Lung (tissue), 12 donors: ENCODE results near the gene INPP4B. TPM values are rescaled to one million over a fixed set of nuclear protein-coding genes. Genes with fewer than 3 reads are reported as not detected.

Experiments
- ATAC-seq: fragments of 200-7000 bp; cut with Tn5 transposase; one replicate; pipeline ENCODE4 v1.9.1; 2020; ENCODE audit warnings: moderate number of reproducible peaks; ENCODE audit not compliant: insufficient read depth, low FRiP score
- DNase-seq, 3 donors: peaks; one replicate each; pipeline ENCODE4 v3.0.0-alpha.2; 2013 to 2017
- H3K27ac ChIP-seq, 2 donors: one replicate each; pipeline ENCODE4 v1.5.1; 2013; ENCODE audit warnings: mild to moderate bottlenecking in 2 of 2, moderate library complexity in 2 of 2, control low read depth in 1 of 2, inconsistent platforms in 1 of 2, low read depth in 1 of 2, low read length in 1 of 2
- H3K27me3 ChIP-seq, 3 donors: one replicate each; pipeline ENCODE4 v1.5.1; 2013; ENCODE audit warnings: low read length in 2 of 3; ENCODE audit not compliant: control insufficient read depth in 3 of 3, insufficient read depth in 3 of 3
- H3K36me3 ChIP-seq, 4 donors: one replicate each; pipeline ENCODE4 v1.5.1; 2013; ENCODE audit warnings: low read length in 4 of 4, mild to moderate bottlenecking in 1 of 4, moderate library complexity in 1 of 4; ENCODE audit not compliant: control insufficient read depth in 4 of 4, insufficient read depth in 4 of 4
- H3K4me1 ChIP-seq, 5 donors: one replicate each; pipeline ENCODE4 v1.5.1; 2013; ENCODE audit warnings: low read length in 5 of 5, mild to moderate bottlenecking in 2 of 5, moderate library complexity in 1 of 5; ENCODE audit not compliant: control insufficient read depth in 5 of 5, insufficient read depth in 5 of 5
- H3K4me3 ChIP-seq: one replicate; pipeline ENCODE4 v1.5.1; 2013; ENCODE audit warnings: mild to moderate bottlenecking, control low read depth, moderate library complexity
- H3K9ac ChIP-seq, 2 donors: one replicate each; pipeline ENCODE4 v1.5.1; 2013; ENCODE audit warnings: low read length in 2 of 2, control low read depth in 1 of 2; ENCODE audit not compliant: insufficient read depth in 1 of 2
- H3K9me3 ChIP-seq, 4 donors: one replicate each; pipeline ENCODE4 v1.5.1; 2013; ENCODE audit warnings: low read length in 3 of 4, mild to moderate bottlenecking in 1 of 4, moderate library complexity in 1 of 4; ENCODE audit not compliant: control insufficient read depth in 4 of 4, insufficient read depth in 3 of 4
- WGBS, 2 donors: extraction: QIAGEN DNeasy Blood & Tissue Kit; methylation state at CpG; one replicate each; pipeline ENCODE4 v1.1.7; 2013; 5-methylcytosine and 5-hydroxymethylcytosine counted together
- polyA plus RNA-seq, 2 donors: library from polyadenylated mRNA; stranded (reverse); fragments of 200-250 nt; gene quantifications; one replicate each; pipeline ENCODE4 v1.2.1, GENCODE V29; 2013
- total RNA-seq, 2 donors: library from RNA; depleted of rRNA in 1 of 2; stranded (reverse); fragments of >200 nt in 1 of 2; gene quantifications; one replicate each; pipeline ENCODE4 v1.2.1, GENCODE V29; 2014 to 2021
- TF ChIP-seq, protein P1 (sequence below): IDR thresholded peaks from 2 replicates; pipeline ENCODE4 v1.5.1; 2012; ENCODE audit warnings: mild to moderate bottlenecking; ENCODE audit errors: control extremely low read depth, extremely low read depth
- donor health status: control.
- donor health status: control.
- donor health status: Bipolar disorder and iron deficiency.
- donor health status: healthy.
- donor health status: DM: yes; HTN: yes; CAD: no.

The INPP4B gene
- total and polyA plus RNA-seq, 4 donors = 2.4 to 32.6 (median 5.6) TPM

DNA sequence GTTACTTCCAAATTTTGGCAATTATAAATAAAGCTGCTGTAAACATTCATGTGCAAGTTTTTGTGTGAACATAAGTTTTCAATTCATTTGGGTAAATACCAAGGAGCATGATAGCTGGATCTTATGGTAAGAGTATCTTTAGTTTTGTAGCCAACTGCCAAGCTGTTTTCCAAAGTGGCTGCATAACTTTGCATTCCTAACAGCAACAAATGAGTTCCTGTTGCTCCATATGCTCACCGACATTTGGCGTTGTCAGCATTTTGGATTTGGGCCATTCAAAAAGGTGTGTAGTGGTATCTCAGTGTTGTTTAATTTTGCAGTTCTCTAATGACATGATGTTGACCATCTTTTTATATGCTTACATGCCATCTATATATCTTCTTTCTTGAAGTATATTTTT, 208.5 kb downstream of the INPP4B start:
- Histone ChIP-seq H3K4me1 (no peaks in the 10 kb centered on the region), H3K27me3 (no peaks in the 10 kb centered on the region), H3K9ac (no peak overlapping the region), H3K9me3 (no peaks in the 10 kb centered on the region), H3K4me3 (no peak overlapping the region), H3K27ac (no peak overlapping the region), H3K36me3 (no peaks in the 10 kb centered on the region)
- TF ChIP-seq, protein P1, sequence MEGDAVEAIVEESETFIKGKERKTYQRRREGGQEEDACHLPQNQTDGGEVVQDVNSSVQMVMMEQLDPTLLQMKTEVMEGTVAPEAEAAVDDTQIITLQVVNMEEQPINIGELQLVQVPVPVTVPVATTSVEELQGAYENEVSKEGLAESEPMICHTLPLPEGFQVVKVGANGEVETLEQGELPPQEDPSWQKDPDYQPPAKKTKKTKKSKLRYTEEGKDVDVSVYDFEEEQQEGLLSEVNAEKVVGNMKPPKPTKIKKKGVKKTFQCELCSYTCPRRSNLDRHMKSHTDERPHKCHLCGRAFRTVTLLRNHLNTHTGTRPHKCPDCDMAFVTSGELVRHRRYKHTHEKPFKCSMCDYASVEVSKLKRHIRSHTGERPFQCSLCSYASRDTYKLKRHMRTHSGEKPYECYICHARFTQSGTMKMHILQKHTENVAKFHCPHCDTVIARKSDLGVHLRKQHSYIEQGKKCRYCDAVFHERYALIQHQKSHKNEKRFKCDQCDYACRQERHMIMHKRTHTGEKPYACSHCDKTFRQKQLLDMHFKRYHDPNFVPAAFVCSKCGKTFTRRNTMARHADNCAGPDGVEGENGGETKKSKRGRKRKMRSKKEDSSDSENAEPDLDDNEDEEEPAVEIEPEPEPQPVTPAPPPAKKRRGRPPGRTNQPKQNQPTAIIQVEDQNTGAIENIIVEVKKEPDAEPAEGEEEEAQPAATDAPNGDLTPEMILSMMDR = no peak
- no peak for DNase-seq
- WGBS, 2 donors = 78 to 89% methylated on average over 2 of the region's 2 CpGs
- no peak for ATAC-seq

DNA sequence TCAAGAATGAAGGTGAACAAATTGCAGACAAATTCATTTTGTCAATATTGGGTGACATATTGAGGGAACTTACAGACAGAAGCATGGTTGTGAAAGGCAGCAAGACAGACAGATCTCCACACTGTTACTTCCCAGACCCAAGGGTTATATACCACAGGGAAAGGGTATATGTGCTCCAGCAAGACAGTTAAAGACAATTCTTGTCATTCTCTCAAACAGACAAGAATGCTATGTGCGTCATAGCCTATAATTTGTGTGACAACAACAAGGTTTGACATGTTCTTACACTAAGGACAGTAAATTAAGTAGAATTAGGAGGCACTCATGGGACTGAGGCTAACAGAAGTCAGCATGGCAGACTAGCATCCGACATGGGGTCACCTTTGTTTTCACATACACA, 214.3 kb downstream of the INPP4B start:
- no peaks in the 10 kb centered on the region for H3K4me1 ChIP-seq
- H3K27ac ChIP-seq = no peak overlapping the region
- no peak for ATAC-seq
- WGBS, 2 donors = 88 to 92% methylated on average over 2 of the region's 2 CpGs
- no peak overlapping the region for H3K9ac ChIP-seq
- H3K9me3 ChIP-seq = no peaks in the 10 kb centered on the region
- DNase-seq = no peak
- no peak overlapping the region for H3K4me3 ChIP-seq
- no peaks in the 10 kb centered on the region for H3K27me3 ChIP-seq
- TF ChIP-seq, protein P1 = no peak
- no peaks in the 10 kb centered on the region for H3K36me3 ChIP-seq

DNA sequence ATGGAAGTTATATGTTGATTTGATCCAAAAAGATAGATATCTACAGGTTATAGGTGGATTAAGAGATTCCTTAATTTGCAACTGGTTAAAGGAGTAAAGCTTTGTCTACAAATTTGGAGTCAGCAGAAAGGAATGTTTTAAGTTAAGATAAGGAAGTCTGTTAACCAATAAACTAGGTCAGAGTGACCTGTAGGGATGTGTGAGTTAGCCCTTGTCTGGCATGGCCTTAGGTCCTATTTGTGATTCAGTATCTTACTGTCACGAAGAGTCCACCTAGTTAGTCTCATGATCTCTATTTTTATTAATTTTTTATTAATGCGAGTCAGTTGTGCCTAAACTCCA, 230.8 kb downstream of the INPP4B start:
- H3K36me3 ChIP-seq = no peaks in the 10 kb centered on the region
- no peak overlapping the region for H3K4me3 ChIP-seq
- DNase-seq (no peak), ATAC-seq (no peak)
- peaks cover 0 to 3% (median 0%) of the 10 kb centered on the region in 4 donors for H3K9me3 ChIP-seq
- H3K27me3 ChIP-seq = no peaks in the 10 kb centered on the region
- no peak overlapping the region for H3K9ac ChIP-seq
- TF ChIP-seq, protein P1 = no peak
- no peaks in the 10 kb centered on the region for H3K4me1 ChIP-seq
- whole genome bisulfite sequencing, 2 donors = 87 to 94% methylated on average over 2 of the region's 2 CpGs
- no peak overlapping the region for H3K27ac ChIP-seq

DNA sequence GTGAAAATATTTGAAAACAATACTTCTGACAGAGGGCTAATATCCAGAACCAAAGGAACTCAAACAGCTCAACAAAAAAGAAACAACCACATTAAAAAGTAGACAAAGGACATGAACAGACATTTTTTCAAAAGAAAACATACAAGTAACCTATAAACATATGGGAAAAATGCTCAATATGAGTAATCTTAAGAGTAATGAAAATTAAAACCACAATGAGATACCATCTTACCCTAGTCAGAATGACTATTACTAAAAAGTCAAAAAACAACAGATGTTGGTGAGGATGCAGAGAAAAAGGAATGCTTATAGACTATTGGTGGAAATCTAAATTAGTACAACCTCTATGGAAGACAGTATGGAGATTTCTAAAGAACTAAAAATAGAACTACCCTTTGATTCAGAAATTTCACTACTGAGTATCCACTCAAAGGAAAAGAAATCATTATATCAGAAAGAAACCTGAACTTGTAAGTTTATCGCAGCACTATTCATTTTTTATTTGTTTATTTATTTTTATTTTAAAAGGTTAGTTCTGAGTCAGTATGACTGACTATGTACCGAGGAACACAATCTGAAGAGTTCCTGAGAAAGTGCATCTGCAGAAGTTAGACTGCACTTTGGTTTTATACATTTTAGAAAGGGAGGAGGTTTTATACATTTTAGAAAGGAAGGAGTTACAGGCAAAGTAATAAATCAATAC, 231.3 kb downstream of the INPP4B start:
- H3K4me1 ChIP-seq = no peaks in the 10 kb centered on the region
- H3K9ac ChIP-seq = no peak overlapping the region
- no peak overlapping the region for H3K4me3 ChIP-seq
- TF ChIP-seq, protein P1 = no peak
- no peak for ATAC-seq
- no peak for DNase-seq
- H3K27ac ChIP-seq = no peak overlapping the region
- no peaks in the 10 kb centered on the region for H3K36me3 ChIP-seq
- H3K9me3 ChIP-seq = peaks cover 0 to 3% (median 0%) of the 10 kb centered on the region in 4 donors
- WGBS, 2 donors = 84 to 88% methylated on average over 2 of the region's 2 CpGs
- H3K27me3 ChIP-seq = no peaks in the 10 kb centered on the region
